Natural killer cell (primary cell): ENCODE results near the gene BAX. TPM values are rescaled to one million over a fixed set of nuclear protein-coding genes. Genes with fewer than 3 reads are reported as not detected.

Experiments
- ATAC-seq, 3 donors: fragments of 150-1000 bp in 2 of 3; fragments of 200-7000 bp in 1 of 3; cut with Tn5 transposase; 1 replicate in 1 of 3; 2 replicates in 2 of 3; pipeline ENCODE4 v1.10.0; 2021; ENCODE audit warnings: mild to moderate bottlenecking in 2 of 3, moderate library complexity in 2 of 3
- DNase-seq, 2 donors: peaks; one replicate each; pipeline versions ENCODE4 v3.0.0 to v3.0.0-alpha.2; 2013 to 2021; ENCODE audit warnings: mixed read lengths in 1 of 2
- H3K27ac ChIP-seq: one replicate; pipeline ENCODE4 v1.5.1; 2013; ENCODE audit warnings: mild to moderate bottlenecking, low read length
- H3K27me3 ChIP-seq: one replicate; pipeline ENCODE4 v1.6.1; 2013; ENCODE audit warnings: low read length; ENCODE audit not compliant: control insufficient read depth, insufficient read depth
- H3K36me3 ChIP-seq: one replicate; pipeline ENCODE4 v1.6.1; 2013; ENCODE audit warnings: low read length; ENCODE audit not compliant: control insufficient read depth, insufficient read depth
- H3K4me1 ChIP-seq: one replicate; pipeline ENCODE4 v1.6.1; 2013; ENCODE audit warnings: low read length; ENCODE audit not compliant: control insufficient read depth, insufficient read depth
- H3K4me3 ChIP-seq: one replicate; pipeline ENCODE4 v1.5.1; 2013; ENCODE audit warnings: low read length
- H3K9me3 ChIP-seq: one replicate; pipeline ENCODE4 v1.6.1; 2013; ENCODE audit warnings: low read length; ENCODE audit not compliant: control insufficient read depth, insufficient read depth
- H3K27ac Mint-ChIP-seq, 2 donors: one replicate each; pipeline ENCODE4 v1.8.0; 2022; ENCODE audit warnings: mild to moderate bottlenecking in 2 of 2, mixed read lengths in 2 of 2, moderate library complexity in 1 of 2
- H3K27me3 Mint-ChIP-seq, 2 donors: one replicate each; pipeline ENCODE4 v1.8.0; 2022; ENCODE audit warnings: low read depth in 2 of 2, mixed read lengths in 2 of 2
- H3K36me3 Mint-ChIP-seq: one replicate; pipeline ENCODE4 v1.8.0; 2022; ENCODE audit warnings: mixed read lengths
- H3K4me1 Mint-ChIP-seq, 2 donors: one replicate each; pipeline ENCODE4 v1.8.0; 2022; ENCODE audit warnings: mixed read lengths in 2 of 2
- H3K4me3 Mint-ChIP-seq: one replicate; pipeline ENCODE4 v1.8.0; 2022; ENCODE audit warnings: mild to moderate bottlenecking, moderate library complexity, mixed read lengths
- H3K9me3 Mint-ChIP-seq, 2 donors: one replicate each; pipeline ENCODE4 v1.8.0; 2022; ENCODE audit warnings: mixed read lengths in 2 of 2
- WGBS: methylation state at CpG from one replicate; pipeline ENCODE4 v1.1.7; 2013; ENCODE audit warnings: missing lambda C conversion rate; ENCODE audit not compliant: insufficient coverage; 5-methylcytosine and 5-hydroxymethylcytosine counted together
- intact Hi-C: fragments of 100-400 bp; cut with micrococcal nuclease; formaldehyde crosslinking; loops from one replicate; pipeline ENCODE4 v1.14.2; 2022
- total RNA-seq, 4 donors: library from RNA; stranded (reverse); fragments of 120-200 nt in 1 of 4; gene quantifications; one replicate each; pipeline versions ENCODE4 v1.2.3 to v1.2.4, GENCODE V29; 2013 to 2022
- TF ChIP-seq, protein P1 (sequence below): fragments of 200-600 bp; IDR thresholded peaks from one replicate; pipeline ENCODE4 v1.8.0; 2022; ENCODE audit warnings: antibody characterized with exemption

BAX gene
- total RNA-seq, 3 donors from 2014 or later (not counting 1 experiment from before 2014, with no cell fraction given), result 117 to 133 (median 120) TPM

DNA sequence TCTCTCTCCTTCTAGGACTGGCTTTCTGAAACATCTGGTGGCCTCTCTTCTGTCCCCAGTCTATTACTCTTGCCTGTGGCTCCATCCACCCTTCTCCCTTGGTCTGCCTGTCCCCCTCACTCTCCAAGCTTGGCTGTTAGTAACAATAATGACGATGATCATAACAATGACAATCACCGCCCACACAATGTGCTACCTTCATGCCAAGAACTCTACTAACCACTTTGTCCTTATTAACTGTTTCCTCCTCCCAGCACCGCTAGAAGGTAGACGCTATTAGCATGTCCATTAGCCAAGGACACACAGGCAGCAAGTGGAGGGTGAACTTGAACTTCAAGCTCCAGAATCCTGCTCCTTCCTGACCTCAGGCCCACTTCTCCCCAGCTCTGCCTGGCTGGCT is 35.7 kb downstream of the BAX start:
- H3K36me3 ChIP-seq, result peaks cover 7% of the 10 kb centered on the region
- no peak overlapping the region for H3K27ac ChIP-seq
- Mint-ChIP-seq H3K4me1 (peaks cover 28 to 50% of the 10 kb centered on the region in 2 donors), H3K27ac (peak overlapping the region in 1 of 2 donors; percentile 42), H3K36me3 (no peaks in the 10 kb centered on the region), H3K27me3 (no peaks in the 10 kb centered on the region), H3K4me3 (no peak overlapping the region), H3K9me3 (no peaks in the 10 kb centered on the region)
- WGBS, result 98% methylated on average over 4 of the region's 4 CpGs
- no peaks in the 10 kb centered on the region for H3K27me3 ChIP-seq
- H3K4me3 ChIP-seq, result no peak overlapping the region
- TF ChIP-seq, protein P1, sequence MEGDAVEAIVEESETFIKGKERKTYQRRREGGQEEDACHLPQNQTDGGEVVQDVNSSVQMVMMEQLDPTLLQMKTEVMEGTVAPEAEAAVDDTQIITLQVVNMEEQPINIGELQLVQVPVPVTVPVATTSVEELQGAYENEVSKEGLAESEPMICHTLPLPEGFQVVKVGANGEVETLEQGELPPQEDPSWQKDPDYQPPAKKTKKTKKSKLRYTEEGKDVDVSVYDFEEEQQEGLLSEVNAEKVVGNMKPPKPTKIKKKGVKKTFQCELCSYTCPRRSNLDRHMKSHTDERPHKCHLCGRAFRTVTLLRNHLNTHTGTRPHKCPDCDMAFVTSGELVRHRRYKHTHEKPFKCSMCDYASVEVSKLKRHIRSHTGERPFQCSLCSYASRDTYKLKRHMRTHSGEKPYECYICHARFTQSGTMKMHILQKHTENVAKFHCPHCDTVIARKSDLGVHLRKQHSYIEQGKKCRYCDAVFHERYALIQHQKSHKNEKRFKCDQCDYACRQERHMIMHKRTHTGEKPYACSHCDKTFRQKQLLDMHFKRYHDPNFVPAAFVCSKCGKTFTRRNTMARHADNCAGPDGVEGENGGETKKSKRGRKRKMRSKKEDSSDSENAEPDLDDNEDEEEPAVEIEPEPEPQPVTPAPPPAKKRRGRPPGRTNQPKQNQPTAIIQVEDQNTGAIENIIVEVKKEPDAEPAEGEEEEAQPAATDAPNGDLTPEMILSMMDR, result no peak
- DNase-seq, result no peak
- no peak for ATAC-seq
- intact Hi-C loops, result loop anchor here (10.0 kb wide), 2 partner anchors 154 to 356 kb away; partner anchors contain the start of gene DBP
- H3K9me3 ChIP-seq, result no peaks in the 10 kb centered on the region
- H3K4me1 ChIP-seq, result peaks cover 31% of the 10 kb centered on the region

DNA sequence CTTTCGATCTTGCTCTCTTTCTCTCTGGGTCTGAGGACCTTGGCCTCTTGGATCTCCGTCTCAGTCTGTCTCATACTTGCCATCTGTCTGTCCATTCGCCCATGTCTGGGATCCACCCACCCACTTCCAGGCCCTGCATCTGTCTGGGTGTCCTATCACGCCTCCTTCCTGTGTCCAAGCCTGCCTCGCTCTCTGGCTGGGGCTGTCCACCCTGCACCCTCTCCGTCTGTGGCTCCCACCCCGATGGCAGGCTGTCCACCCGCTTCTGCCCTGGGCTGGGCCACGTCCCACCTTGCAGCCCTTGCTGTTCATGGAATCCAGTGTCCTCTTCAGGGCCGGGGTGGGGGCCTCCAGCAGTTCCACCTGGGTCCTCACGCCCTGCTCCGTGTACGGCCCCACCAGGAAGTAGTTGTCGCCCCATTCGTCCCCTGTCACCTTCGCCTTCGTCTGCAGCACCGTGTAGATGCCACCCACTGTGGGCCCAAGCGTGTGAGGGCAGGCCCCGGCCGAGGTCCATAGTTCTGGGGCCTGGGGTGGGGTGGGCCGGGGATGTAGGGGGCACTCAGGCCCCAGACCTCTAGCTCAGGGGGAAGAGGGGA is 36.4 kb downstream of the BAX start:
- Mint-ChIP-seq H3K27ac (peak overlapping the region in 1 of 2 donors; percentile 42), H3K4me3 (no peak overlapping the region), H3K36me3 (no peaks in the 10 kb centered on the region), H3K27me3 (no peaks in the 10 kb centered on the region), H3K4me1 (peaks cover 28 to 50% of the 10 kb centered on the region in 2 donors), H3K9me3 (no peaks in the 10 kb centered on the region)
- peaks cover 6% of the 10 kb centered on the region for H3K36me3 ChIP-seq
- DNase-seq (no peak), ATAC-seq (no peak)
- H3K9me3 ChIP-seq, result no peaks in the 10 kb centered on the region
- no peaks in the 10 kb centered on the region for H3K27me3 ChIP-seq
- no peak overlapping the region for H3K4me3 ChIP-seq
- TF ChIP-seq, protein P1, result no peak
- 95% methylated on average over 22 of the region's 22 CpGs for WGBS
- H3K27ac ChIP-seq, result no peak overlapping the region
- intact Hi-C loops, result loop anchor here (10.0 kb wide), 2 partner anchors 154 to 356 kb away; partner anchors contain the start of gene DBP
- H3K4me1 ChIP-seq, result peaks cover 31% of the 10 kb centered on the region

DNA sequence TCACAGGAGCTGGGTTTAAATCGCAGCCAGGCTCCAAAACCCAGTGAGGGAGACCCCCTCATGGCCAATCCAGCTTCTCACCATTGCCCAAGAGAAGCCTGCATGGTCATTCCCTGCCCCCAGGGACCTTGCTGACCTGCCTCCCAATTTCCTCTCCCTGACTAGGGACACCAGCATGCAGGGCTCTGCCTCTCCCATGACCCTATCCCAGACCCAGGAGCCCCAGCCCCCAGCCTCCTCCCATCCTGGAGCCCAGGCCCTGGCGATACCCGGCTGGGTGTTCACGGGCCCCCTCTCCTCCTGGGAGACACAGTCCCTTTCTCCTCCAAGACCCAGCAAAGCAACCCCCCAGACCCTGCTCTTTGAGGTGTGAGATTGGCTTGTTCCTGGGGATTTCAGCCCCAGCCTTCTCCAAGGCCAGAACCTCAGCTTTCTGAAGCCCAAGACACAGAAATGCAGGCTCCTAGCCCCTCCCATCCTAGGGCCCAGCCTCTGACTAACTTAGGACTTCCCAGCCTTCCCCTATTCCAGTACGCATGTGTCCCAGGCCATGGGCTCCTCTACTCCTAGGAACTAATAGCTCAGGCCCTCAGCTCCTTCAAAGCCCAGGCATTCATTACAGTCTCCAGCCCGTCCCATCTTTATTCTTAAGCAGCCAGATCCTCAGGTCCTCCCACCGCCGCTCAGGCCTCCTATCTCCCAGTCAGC is 37.4 kb downstream of the BAX start:
- intact Hi-C loops, result loop anchor here (10.0 kb wide), 2 partner anchors 153 to 357 kb away; partner anchors contain the start of gene DBP
- H3K4me1 Mint-ChIP-seq, result peaks cover 28 to 50% of the 10 kb centered on the region in 2 donors
- Histone ChIP-seq H3K27ac (peak overlapping the region; percentile 30), H3K36me3 (peaks cover 6% of the 10 kb centered on the region), H3K9me3 (no peaks in the 10 kb centered on the region), H3K4me1 (peaks cover 31% of the 10 kb centered on the region), H3K4me3 (peak overlapping the region; percentile 79), H3K27me3 (no peaks in the 10 kb centered on the region)
- DNase-seq, result no peak
- no peaks in the 10 kb centered on the region for H3K36me3 Mint-ChIP-seq
- H3K9me3 Mint-ChIP-seq, result no peaks in the 10 kb centered on the region
- TF ChIP-seq, protein P1, result no peak
- H3K27me3 Mint-ChIP-seq, result no peaks in the 10 kb centered on the region
- peak overlapping the region; percentile 97 for H3K4me3 Mint-ChIP-seq
- ATAC-seq, result no peak
- peak overlapping the region; percentile 94 to 97 for H3K27ac Mint-ChIP-seq
- WGBS, result 51% methylated on average over 8 of the region's 8 CpGs
